HG03565 (cell line): ENCODE measurements around the gene TRAFD1.

Experiments
- ATAC-seq: cut with Tn5 transposase; IDR thresholded peaks from one replicate; pipeline ENCODE4 v1.9.1; 2021; ENCODE audit warnings: mild to moderate bottlenecking, moderate library complexity; ENCODE audit not compliant: unreplicated experiment

The TRAFD1 gene

GRCh38 chr12:112196196-112196875 is 71.0 kb downstream of the TRAFD1 start:
- no peak for ATAC-seq

GRCh38 chr12:112198120-112198733 is 72.9 kb downstream of the TRAFD1 start:
- ATAC-seq, result no peak

GRCh38 chr12:112199136-112199535 is 73.8 kb downstream of the TRAFD1 start:
- no peak for ATAC-seq
